GM06990 (cell line): Measurements from ENCODE around the gene CFB.

ENCODE experiments used
- DNase-seq: peaks from one replicate; pipeline ENCODE4 v3.0.0-alpha.2; 2011; ENCODE audit not compliant: insufficient read length; ENCODE audit errors: extremely low read depth
- H3K27me3 ChIP-seq: replicated peaks from 2 replicates; pipeline ENCODE4 v1.6.0; 2011; ENCODE audit warnings: low read length; ENCODE audit not compliant: control insufficient read depth, insufficient read depth
- H3K36me3 ChIP-seq: 2 replicates; pipeline ENCODE4 v1.5.1; 2011; ENCODE audit warnings: low read length; ENCODE audit not compliant: control insufficient read depth, insufficient read depth
- H3K4me3 ChIP-seq: replicated peaks from 2 replicates; pipeline ENCODE4 v1.5.1; 2011; ENCODE audit warnings: low read depth, mild to moderate bottlenecking, control low read depth, low read length
- CTCF ChIP-seq: IDR thresholded peaks from 2 replicates; pipeline ENCODE4 v1.5.1; 2011; ENCODE audit warnings: low read length, control low read depth, mild to moderate bottlenecking, inconsistent platforms; ENCODE audit not compliant: insufficient read depth, poor library complexity, severe bottlenecking

Gene CFB

GRCh38 chr6:31911826-31912585 is 33.9 kb upstream of the CFB start:
- no peak overlapping the region for H3K4me3 ChIP-seq
- no peaks in the 10 kb centered on the region for H3K36me3 ChIP-seq
- TF ChIP-seq CTCF = no peak
- no peak for DNase-seq
- H3K27me3 ChIP-seq = no peaks in the 10 kb centered on the region

DNA sequence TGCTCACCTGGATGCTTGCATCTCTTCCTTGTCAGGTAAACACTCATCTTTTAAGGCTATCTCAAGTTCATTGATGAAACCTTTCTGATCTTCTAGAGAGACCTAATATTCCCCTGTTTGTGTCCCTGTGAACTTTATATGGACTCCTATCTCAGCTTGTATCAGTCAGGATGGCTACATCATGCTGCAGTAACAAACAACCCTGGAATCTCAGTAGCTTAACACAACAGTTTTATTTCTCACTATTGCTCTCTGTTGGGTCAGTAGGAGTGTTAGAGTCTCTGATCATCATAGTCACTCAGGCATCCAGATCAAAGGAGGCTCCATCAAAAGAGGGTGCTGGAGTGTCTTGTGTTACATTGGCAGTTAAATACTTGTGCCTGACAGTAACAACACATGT is 30.5 kb upstream of the CFB start:
- no peak for TF ChIP-seq CTCF
- DNase-seq = no peak
- no peak overlapping the region for H3K4me3 ChIP-seq

DNA sequence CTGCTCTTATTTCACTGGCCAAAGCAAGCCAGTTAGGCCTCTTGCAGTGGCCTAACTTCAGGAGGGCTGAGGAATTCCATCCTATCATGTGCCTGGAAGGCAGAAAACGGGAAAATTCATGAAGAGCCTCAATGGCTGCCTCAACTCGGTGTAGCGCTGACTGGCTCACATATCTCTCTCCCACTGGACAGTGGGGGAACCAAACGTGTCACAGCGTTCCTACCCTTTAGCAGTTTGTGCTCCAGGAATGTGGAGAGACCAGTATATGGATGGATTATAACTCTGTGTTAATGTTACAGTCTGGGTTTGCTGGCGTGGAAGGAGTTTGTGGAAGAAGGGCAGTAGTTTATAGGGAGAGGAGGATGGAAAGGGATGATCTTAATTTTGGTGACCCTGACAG is 30.1 kb upstream of the CFB start:
- Histone ChIP-seq H3K36me3 (no peaks in the 10 kb centered on the region), H3K4me3 (no peak overlapping the region), H3K27me3 (no peaks in the 10 kb centered on the region)
- no peak for DNase-seq
- TF ChIP-seq CTCF = no peak

More for the DNA sequence above, 30.5 kb upstream of the CFB start:
- H3K27me3 ChIP-seq = no peaks in the 10 kb centered on the region
- no peaks in the 10 kb centered on the region for H3K36me3 ChIP-seq

DNA sequence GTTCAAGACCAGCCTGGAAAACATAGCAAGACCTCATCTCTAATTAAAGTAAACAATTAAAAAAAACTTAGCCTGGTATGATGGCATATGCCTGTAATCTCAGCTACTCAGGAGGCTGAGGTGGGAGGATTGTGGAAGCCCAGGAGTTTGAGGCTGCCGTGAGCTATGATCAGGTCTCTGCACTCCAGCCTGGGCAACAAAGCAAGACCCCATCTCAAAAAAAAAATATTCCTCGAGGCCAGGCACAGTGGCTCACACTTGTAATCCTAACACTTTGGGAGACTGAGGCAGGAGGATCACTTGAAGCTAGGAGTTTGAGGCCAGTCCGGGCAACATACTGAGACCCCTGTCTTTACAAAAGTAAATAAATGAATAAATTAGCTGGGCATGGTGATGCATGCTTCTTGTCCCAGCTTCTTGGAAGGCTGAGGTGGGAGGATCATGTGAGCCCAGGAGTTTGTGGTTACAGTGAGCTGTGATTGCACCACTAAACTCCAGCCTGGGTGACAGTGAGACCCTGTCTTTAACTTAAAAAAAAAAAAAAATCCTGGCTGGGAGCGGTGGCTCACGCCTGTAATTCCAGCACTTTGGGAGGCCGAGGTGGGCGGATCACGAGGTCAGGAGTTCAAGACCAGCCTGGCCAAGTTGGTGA is 27.7 kb upstream of the CFB start:
- H3K36me3 ChIP-seq = no peaks in the 10 kb centered on the region
- DNase-seq = no peak
- H3K27me3 ChIP-seq = no peaks in the 10 kb centered on the region
- no peak for TF ChIP-seq CTCF
- H3K4me3 ChIP-seq = no peak overlapping the region

DNA sequence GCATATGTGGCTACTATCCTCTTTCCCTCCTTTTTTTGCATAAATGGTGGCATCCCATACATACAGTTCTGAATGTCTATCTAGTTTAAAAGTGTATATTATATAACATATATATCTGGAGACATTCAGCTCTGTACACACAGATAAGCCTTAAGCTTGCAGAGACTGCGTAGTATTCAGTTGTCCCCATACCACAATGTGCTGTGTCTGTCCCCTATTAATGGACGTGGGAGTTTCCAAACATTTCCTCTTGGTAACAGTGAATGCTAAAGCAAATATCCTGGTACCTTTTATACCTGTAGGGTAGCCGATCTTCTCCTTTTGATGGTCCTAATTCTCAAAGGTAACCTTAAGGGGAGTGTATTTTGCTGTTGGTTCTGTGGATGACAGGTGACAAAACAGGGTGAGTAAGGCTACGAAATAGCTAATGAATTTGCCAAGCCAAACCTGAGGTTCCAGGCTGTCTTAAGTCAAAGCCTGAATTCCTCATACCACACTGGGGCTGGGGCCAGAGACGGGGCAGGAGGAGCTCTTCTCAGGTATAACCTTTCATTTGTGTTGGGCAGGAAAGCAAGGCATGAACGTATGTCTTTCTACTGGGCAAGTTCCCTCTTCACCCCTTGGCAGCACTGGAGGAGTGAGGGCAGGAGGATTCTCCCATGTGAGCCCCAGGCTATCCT is 26.1 kb upstream of the CFB start:
- no peaks in the 10 kb centered on the region for H3K27me3 ChIP-seq
- no peak for TF ChIP-seq CTCF
- H3K36me3 ChIP-seq = no peaks in the 10 kb centered on the region
- no peak for DNase-seq
- no peak overlapping the region for H3K4me3 ChIP-seq
